Dedifferentiated amniotic fluid mesenchymal stem cell (primary cell): ENCODE measurements around the gene HRH3.
A peak's percentile ranks its signal among the peaks of the same experiment; 100 is the strongest.

Experiments
- DNase-seq: peaks from one replicate; pipeline ENCODE4 v3.0.0-alpha.2; 2016; ENCODE audit errors: extremely low spot score

HRH3 gene

DNA sequence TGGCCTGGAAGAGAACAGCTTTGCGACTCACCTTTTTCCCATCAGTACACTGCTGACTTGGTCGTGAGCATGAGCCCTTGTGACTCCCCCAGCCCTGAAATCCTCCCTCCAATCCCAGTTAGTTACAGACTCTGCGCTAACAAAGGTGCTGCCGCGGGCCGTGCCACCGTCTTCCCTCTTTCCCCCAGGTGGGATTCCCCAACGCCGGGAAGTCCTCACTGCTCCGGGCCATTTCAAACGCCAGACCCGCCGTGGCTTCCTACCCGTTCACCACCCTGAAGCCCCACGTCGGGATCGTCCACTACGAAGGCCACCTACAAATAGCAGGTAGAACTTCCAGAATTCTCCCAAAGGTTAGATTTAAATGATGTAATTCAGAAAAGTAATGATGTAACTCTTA, 21.1 kb downstream of the HRH3 start:
- DNase-seq = no peak

- DNase-seq = no peak
Measured at GRCh38 chr20:62198496-62198895, 21.6 kb downstream of the HRH3 start.

DNA sequence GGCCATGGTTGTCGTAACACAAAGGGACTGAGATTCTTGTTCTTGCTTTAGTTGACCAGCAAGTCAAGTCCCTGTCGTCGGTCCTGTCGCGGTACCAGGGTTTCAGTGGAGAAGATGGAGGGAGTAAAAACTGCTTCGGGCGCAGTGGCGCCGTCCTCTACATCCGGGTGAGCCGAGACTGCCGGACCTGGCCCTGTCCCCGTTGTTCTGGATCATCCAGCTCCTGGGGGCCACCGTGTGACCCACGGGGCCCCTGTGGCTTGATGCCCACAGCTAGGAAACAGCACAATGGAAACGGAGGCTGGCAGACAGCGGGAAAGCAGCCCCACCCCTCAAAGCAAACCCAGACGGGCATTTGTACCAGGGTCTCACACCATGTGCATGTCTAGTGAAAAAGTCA, 22.3 kb downstream of the HRH3 start:
- no peak for DNase-seq

DNA sequence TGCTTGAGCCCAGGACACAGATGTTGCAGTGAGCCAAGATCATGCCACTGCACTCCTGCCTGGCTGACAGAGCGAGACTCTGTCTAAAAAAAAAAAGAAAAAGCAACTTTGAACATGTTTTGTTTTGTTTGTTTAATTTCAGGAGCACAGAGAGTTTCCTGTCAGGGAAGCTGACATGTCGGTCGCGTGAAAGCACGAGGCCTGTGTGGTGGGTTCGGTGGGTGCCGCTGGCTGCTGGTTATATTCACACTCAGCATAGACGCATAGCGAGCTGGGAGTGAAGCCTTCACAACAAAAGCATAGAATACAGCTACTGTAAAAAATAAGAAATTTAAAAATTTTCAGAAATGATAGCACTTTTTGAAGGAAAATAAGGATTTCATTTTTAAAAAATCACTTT, 22.8 kb downstream of the HRH3 start:
- DNase-seq = no peak

- DNase-seq = no peak
Measured at GRCh38 chr20:62196286-62196685, 23.8 kb downstream of the HRH3 start.

- DNase-seq = no peak
Measured at GRCh38 chr20:62195736-62196135, 24.3 kb downstream of the HRH3 start.

DNA sequence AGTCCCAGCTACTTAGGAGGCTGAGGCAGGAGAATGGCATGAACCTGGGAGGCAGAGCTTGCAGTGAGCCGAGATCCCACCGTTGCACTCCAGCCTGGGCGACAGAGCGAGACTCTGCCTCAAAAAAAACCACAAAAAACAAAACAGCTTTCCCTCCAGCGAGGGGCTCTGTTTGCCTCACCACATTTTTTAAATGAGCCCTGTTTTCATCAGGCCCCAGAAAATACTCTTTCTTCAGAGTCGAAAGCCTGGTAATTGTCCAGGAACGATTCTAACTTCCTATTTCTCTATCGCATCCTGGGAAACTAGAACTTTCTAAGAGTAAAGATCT, 25.0 kb downstream of the HRH3 start:
- DNase-seq = no peak

DNA sequence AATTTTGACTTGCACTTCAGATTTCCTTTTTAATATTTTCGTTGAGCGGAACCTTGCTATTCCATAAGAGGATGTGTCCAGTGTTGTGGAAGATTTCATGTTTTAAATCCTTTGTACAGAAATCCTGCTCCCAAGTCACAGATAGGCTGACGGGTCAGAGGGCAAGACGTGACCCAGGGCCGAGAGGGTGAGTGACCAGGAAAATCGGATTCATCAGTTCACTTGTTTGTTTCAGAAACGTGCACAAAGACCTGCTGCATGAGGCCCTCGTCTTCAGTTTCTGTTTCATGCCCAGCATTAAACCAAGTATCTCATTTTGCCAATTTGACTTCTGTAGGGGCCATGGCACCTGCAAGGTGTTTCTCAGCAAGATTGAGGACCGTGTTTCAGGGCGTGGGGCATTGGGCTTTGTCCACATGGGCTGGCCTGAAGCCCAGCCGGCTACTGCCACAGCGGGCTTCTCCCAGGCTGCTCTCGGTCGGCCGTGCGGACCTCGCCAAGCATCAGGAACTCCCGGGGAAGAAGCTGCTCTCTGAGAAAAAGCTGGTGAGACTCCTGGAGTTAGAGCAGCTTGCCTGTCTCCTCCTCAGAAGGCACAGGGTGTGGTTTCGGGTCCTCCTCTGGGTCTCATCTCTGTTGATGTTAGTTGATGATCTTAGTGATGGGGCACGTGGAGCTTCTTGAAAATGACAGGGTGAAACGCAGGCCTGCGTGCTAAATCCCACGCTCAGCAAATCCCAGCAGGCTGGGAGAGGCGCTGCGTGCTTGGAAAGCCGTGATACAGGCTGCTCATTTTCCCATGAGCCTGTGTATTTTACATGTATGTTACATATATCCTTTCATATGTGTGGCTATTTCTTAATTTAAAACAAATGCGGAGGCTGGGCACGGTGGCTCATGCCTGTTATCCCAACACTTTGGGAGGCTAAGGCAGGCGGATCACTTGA, 26.7 kb downstream of the HRH3 start:
- no peak for DNase-seq

DNA sequence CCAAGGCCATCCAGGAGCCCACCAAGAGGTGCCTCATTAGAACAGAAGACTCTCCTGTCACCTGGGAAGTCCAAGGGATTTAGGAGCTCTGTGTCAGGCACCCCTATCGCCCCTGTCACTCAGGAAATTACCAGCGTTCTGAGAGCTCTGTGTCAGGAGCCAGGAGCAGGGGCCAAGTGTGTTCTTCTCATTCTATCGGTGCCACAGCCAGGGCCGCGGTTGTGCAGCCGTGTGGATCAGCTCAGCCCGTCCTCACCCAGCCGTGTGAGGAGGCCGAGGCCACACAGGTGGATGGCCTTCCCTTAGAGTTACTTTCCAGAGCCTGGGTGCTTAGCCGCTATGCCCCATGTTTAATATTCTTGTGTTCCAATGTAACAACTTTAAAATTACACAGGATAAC, 27.4 kb downstream of the HRH3 start:
- DNase-seq = no peak

GRCh38 chr20:62191781-62192559, 28.1 kb downstream of the HRH3 start:
- DNase-seq = no peak

DNA sequence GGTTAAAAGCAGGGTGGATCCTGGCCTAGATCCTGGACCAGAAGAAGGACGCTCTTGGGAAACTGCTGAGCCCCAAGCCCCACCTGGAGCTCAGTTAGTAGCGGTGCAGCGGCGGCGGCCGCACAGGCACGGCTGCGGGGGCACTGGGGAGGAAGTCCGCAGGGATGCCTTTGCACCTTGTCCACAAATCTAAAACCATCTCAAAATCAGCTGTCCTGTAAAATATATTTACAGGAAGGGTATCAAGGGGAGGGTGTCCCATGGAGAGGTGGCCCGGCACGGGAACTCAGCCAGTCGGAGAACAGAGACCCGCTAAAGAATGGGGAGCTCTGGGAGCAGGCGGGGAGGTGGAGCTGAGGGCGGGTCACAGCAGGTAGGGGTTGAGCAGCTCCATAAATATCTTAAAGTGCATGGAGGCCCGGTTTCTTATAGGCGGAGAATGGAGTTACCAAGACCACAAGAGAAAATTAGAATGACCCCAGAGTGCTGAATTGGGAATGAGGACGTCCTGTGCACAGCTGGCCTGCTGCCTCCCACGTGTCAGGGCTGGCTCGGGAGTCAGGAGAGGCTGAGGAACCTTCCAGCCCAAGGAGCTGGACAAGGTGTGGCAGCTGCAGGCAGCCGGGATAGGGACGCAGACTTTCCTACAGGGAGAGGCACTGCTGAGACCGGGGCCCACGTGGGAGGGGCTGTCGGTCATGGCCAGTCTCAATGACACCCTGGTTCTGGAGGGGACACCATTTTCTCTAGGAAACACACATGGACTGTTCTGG, 29.3 kb downstream of the HRH3 start:
- no peak for DNase-seq

GRCh38 chr20:62186887-62187866, 32.9 kb downstream of the HRH3 start:
- no peak for DNase-seq

DNA sequence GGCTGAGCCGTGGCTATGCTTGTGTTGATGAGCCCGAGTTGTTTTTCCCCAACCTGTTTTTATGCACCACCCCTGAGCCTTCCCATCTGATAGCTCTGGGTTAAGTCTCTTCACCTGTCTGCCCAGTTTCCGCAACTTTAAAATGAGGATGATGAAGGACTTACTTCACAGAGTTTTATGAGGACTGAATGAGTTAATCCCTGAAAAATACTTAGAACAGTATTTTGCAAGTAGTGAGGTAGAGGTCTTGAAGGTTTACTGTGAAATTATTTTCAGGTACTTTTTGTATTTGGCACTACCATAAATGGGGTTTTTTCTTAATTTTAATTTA, 34.0 kb downstream of the HRH3 start:
- DNase-seq = no peak

- no peak for DNase-seq
Measured at GRCh38 chr20:62183426-62184142, 36.5 kb downstream of the HRH3 start.

GRCh38 chr20:62182469-62183425, 37.3 kb downstream of the HRH3 start, which contains the start of gene MTG2:
TSS of gene MTG2 (plus strand) at chr20:62183028. CDS start at chr20:62193421, 10,393 bp downstream.
- DNase-seq = peak; percentile 95

DNA sequence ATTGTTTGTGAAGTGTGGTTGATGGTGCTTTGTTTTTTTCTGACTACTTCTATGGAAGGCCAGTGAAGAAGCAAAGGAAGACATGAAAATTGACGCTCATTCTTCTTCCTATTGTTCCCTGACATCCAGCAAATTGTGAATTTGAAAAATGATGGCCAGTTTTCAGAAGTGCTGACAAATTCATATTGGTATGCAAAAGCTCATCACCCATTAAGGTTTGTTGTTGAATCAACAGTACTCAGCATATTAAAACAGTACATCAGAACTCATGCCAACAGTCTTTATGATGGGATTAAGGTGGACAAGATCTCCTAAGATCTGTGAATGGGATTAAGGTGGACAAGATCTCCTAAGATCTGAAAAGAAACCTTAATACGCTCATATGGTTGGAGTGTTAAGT, 38.3 kb downstream of the HRH3 start:
- no peak for DNase-seq

DNA sequence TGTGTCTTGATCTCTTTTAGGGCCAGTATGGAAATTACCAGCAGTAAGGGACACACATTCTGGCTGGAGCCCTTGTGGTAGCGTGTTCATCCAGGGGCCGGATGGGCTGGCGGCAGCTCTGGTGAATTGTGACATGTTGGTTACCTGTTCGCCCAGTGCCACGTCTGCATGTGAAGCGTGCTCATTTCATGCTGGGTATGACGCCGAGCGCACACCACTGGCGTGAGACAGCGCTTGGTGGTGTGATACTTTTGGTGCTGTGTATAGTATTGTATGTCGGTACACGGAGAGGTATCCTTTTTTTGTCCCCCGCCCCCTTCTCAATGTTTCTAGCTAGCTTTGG, 40.9 kb downstream of the HRH3 start:
- DNase-seq = no peak

DNA sequence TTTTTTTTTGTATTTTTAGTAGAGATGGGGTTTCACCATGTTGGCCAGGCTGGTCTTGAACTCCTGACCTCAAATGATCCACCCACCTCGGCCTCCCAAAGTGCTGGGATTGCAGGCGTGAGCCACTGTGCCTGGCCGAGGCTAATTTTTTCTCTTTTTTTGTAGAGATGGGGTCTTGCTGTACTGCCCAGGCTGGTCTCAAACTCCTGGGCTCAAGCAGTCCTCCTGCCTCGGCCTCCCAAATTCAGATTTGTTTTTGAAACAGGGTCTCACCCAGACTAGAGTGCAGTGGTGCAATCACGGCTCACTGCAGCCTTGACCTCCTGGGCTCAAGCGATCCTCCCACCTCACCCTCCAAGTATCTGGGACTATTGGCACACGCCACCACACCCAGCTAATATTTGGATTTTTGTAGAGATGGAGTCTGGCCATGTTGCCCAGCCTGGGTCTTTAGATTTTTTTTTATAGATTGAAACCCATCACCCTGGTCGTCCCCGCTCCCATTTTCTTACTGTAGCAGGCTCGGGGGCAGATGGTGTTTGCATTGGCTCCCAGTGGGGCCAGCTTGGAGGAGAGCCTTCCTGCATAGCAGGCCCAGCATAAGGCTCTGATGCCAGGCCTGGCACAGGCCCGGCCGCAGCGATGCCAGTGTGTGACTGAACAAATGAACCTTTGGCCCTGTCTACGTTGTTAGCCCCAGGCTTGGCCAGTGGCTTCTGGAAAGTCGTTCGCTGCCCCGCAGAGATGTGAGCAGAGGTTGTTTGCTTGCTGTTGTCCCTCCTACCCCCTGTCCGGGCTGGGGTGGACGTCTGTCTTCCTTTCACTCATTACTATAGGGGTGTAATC, 41.5 kb downstream of the HRH3 start:
- DNase-seq = no peak

DNA sequence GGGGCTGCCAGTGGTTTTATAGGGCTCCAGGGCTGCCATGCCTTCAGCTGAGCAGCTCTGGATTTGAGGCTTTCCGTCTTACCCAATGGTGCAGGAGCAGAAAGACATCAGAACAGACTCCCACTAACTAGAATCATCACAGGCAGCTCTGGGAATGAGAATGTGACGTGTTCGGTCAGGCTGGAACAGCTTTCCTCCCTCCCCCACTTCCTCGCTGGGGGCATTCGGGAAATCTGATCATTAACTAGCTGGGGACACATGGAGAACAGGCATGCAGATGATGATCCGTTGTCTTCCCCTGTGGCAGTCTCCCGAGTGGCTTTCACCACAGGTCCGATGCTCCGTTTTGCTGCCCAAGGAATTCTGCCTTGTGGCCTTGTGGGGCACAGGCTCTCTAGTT, 42.8 kb downstream of the HRH3 start:
- DNase-seq = no peak
